Measurements from ENCODE around the gene OTUB2. TPM values are rescaled to one million over a fixed set of nuclear protein-coding genes. Genes with fewer than 3 reads are reported as not detected.
A peak's percentile ranks its signal among the peaks of the same experiment; 100 is the strongest.

The OTUB2 gene
- total RNA-seq, 1 donor from 2014 or later: 6.8 TPM

GRCh38 chr14:94079891-94080620, 53.9 kb downstream of the OTUB2 start:
- Histone ChIP-seq H3K27ac (no peak overlapping the region), H3K4me1 (peaks cover 21% of the 10 kb centered on the region), H3K27me3 (no peaks in the 10 kb centered on the region), H3F3A (ENCODE audit: low read depth) (peaks cover 4% of the 10 kb centered on the region), H4K20me1 (ENCODE audit: low read depth) (peaks cover 25% of the 10 kb centered on the region), H3K9me3 (ENCODE audit: low read depth) (peaks cover 7% of the 10 kb centered on the region), H3K4me2 (peak overlapping the region; percentile 96), H3K79me2 (ENCODE audit: low read depth) (peaks cover 74% of the 10 kb centered on the region), H3K9ac (peak overlapping the region; percentile 75), H3K36me3 (peaks cover 7% of the 10 kb centered on the region), H2AFZ (replicated peaks) (no peak overlapping the region), H3K4me3 (peak overlapping the region; percentile 88)
- Mint-ChIP-seq H3K4me1 (peaks cover 29% of the 10 kb centered on the region), H3K4me3 (peak overlapping the region; percentile 100), H3K9me3 (peaks cover 27% of the 10 kb centered on the region), H3K27ac (peak overlapping the region; percentile 93), H3K27me3 (ENCODE audit: insufficient read depth, low read depth) (peaks cover 6% of the 10 kb centered on the region), H3K36me3 (peaks cover 56% of the 10 kb centered on the region)
- TF ChIP-seq EZH2 (IDR thresholded peaks at IDR 0.05): no peak
- no peak for TF ChIP-seq EZH2phosphoT487 (IDR thresholded peaks at IDR 0.05)
- TF ChIP-seq CTCF (IDR thresholded peaks at IDR 0.05): no peak
- no peak for DNase-seq (ENCODE audit: low spot score)

- peaks cover 6% of the 10 kb centered on the region for H3K27me3 Mint-ChIP-seq (ENCODE audit: insufficient read depth, low read depth)
Measured at GRCh38 chr14:94080621-94081385, 54.7 kb downstream of the OTUB2 start, which contains the start of the genes DDX24 and IFI27L1. Gene DDX24 (minus strand): TSS chr14:94081202. CDS start chr14:94079742, 1,460 bp downstream. Gene IFI27L1 (plus strand): TSS chr14:94081310. CDS start chr14:94096938, 15,628 bp downstream.

GRCh38 chr14:94081386-94081820, 55.3 kb downstream of the OTUB2 start:
- Histone ChIP-seq H3K4me1 (peaks cover 21% of the 10 kb centered on the region), H3K4me2 (peak overlapping the region; percentile 96), H3K27ac (no peak overlapping the region), H3K9me3 (ENCODE audit: low read depth) (no peaks in the 10 kb centered on the region), H4K20me1 (ENCODE audit: low read depth) (peaks cover 25% of the 10 kb centered on the region), H2AFZ (replicated peaks) (peak overlapping the region; percentile 86), H3K4me3 (peak overlapping the region; percentile 88), H3F3A (ENCODE audit: low read depth) (peaks cover 4% of the 10 kb centered on the region), H3K9ac (peak overlapping the region; percentile 56), H3K79me2 (ENCODE audit: low read depth) (peaks cover 61% of the 10 kb centered on the region), H3K36me3 (no peaks in the 10 kb centered on the region), H3K27me3 (no peaks in the 10 kb centered on the region)
- H3K27ac Mint-ChIP-seq: peak overlapping the region; percentile 96
- peak overlapping the region; percentile 100 for H3K4me3 Mint-ChIP-seq
- peaks cover 50% of the 10 kb centered on the region for H3K36me3 Mint-ChIP-seq
- H3K27me3 Mint-ChIP-seq (ENCODE audit: insufficient read depth, low read depth): peaks cover 6% of the 10 kb centered on the region
- peaks cover 29% of the 10 kb centered on the region for H3K4me1 Mint-ChIP-seq
- TF ChIP-seq CTCF (IDR thresholded peaks at IDR 0.05) (no peak), EZH2phosphoT487 (IDR thresholded peaks at IDR 0.05) (no peak), EZH2 (IDR thresholded peaks at IDR 0.05) (no peak)
- peaks cover 18% of the 10 kb centered on the region for H3K9me3 Mint-ChIP-seq
- DNase-seq (ENCODE audit: low spot score): no peak

More at GRCh38 chr14:94080621-94081385, 54.7 kb downstream of the OTUB2 start, which contains the start of the genes DDX24 and IFI27L1:
- TF ChIP-seq EZH2 (IDR thresholded peaks at IDR 0.05): no peak
- Histone ChIP-seq H3F3A (ENCODE audit: low read depth) (peaks cover 4% of the 10 kb centered on the region), H3K27me3 (no peaks in the 10 kb centered on the region), H3K79me2 (ENCODE audit: low read depth) (peaks cover 67% of the 10 kb centered on the region), H4K20me1 (ENCODE audit: low read depth) (peaks cover 25% of the 10 kb centered on the region), H3K36me3 (no peaks in the 10 kb centered on the region), H2AFZ (replicated peaks) (peak within 1 kb of the TSS; percentile 86), H3K9me3 (ENCODE audit: low read depth) (no peaks in the 10 kb centered on the region), H3K4me2 (peak within 1 kb of the TSS; percentile 96), H3K4me3 (peak within 1 kb of the TSS; percentile 88), H3K9ac (peak within 1 kb of the TSS; percentile 75), H3K4me1 (peaks cover 21% of the 10 kb centered on the region), H3K27ac (no peak within 1 kb of the TSS)
- Mint-ChIP-seq H3K9me3 (peaks cover 22% of the 10 kb centered on the region), H3K27ac (peak within 1 kb of the TSS; percentile 96), H3K4me1 (peaks cover 29% of the 10 kb centered on the region), H3K4me3 (peak within 1 kb of the TSS; percentile 100), H3K36me3 (peaks cover 54% of the 10 kb centered on the region)
- peak; percentile 97 for DNase-seq (ENCODE audit: low spot score)
